ENCODE data around the gene CD164L2. TPM values are rescaled to one million over a fixed set of nuclear protein-coding genes. Genes with fewer than 3 reads are reported as not detected.

Gene CD164L2
- total RNA-seq (2022; extraction: Qiagen RNA extraction; ENCODE audit: low read depth): not detected in 5 replicates

DNA sequence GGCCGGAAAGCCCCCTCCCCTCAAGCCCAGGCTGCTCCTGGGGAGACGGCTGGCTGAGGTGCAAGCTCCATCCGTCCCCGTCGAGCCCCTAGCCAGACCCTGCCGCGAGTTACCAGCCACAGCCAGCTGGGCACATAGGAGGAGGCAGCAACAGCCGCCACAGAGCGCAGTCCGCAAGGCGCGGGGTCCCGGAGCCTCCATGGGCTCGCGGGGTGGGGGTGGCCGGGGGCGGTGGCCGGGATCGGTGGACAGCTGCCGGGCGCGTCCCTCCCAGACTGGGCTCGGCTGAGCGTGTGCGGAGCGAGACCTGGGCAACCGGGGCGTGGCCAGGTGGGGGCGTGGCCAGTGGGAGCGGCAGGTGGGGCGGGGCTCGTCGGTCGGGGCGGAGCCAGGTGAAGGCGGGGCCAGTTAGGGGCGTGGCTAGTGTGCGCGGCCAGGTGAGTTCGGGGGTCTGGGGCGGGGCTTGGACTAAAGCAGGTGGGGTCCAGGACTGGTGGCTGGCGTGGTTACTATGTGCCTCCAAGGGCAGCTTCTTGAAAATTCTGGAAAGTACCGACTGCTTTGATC lies at the start of gene CD164L2:
Gene CD164L2 (minus strand): TSS at position 295 of the 567 bp plus-strand sequence. CDS start 94 bp downstream, at position 201.

GRCh38 chr1:27392096-27392777 lies 9.1 kb upstream of the CD164L2 start, which contains the start of gene GPR3:
Gene GPR3, plus strand, starts transcription at chr1:27392622. Its CDS starts 1,177 bp downstream, at chr1:27393799.

GRCh38 chr1:27374362-27375086 lies 8.6 kb downstream of the CD164L2 start, which contains the start of gene FCN3:
Gene FCN3, minus strand, starts transcription at chr1:27374824. Its CDS starts 6 bp downstream, at chr1:27374818.

DNA sequence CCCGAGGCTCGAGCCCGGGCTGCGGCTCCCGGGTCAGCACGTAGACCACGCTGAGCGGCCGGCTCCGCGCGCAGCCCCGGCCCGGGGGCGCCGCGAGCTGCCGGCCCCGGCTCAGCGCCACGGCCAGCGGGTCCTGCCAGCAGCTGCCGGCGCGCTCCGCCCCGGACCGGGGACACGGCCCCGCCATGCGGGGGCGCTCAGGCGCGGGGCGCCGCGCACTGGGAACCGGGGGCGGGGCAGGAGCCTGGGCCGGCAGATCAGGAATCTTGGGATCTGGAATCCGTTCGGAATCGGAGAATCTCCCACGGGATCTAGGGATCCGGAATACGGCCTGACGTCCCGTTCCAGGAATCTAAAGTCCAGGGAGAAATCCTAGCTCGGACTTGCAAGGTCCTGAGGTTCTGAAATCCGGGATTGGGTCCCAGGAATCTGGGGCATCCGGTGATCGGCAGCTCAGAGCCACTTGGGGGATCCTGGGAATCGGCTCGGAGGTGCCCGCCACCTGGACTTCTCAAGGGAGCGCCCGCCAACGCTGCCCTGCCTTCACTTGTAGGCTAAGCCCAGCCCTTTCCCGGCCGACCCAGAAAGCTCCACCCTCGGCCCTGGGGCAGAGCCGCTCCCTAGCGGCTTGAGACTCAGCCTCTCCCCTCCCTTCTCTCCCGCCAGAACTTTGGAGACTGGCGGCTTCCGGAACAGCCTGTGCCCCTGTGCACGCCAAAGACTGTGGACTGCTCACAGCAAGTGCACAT lies 16.5 kb downstream of the CD164L2 start, which contains the start of gene MAP3K6:
Gene MAP3K6 (minus strand): TSS at position 551 of the 749 bp plus-strand sequence. CDS start 364 bp downstream, at position 187.

GRCh38 chr1:27341525-27342252 lies 41.4 kb downstream of the CD164L2 start, which contains the start of gene SYTL1:
Gene SYTL1, plus strand, starts transcription at chr1:27342022. Its CDS starts 3,313 bp downstream, at chr1:27345335.

Other genes with a start within 250 kb of the CD164L2 start
- 13.8 to 15.5 TPM (median 14.8 TPM) in 5 replicates for gene SLC9A1, start 228.2 kb downstream of the CD164L2 start, total RNA-seq (2022; extraction: Qiagen RNA extraction; ENCODE audit: low read depth)
- gene WDTC1, start 148.7 kb downstream of the CD164L2 start, total RNA-seq (2022; extraction: Qiagen RNA extraction; ENCODE audit: low read depth): 5.0 to 8.4 TPM (median 7.0 TPM) in 5 replicates
- 35.4 to 50.0 TPM (median 46.7 TPM) in 5 replicates for gene TMEM222, start 61.2 kb downstream of the CD164L2 start, total RNA-seq (2022; extraction: Qiagen RNA extraction; ENCODE audit: low read depth)
- gene SYTL1, start 41.3 kb downstream of the CD164L2 start, total RNA-seq (2022; extraction: Qiagen RNA extraction; ENCODE audit: low read depth): 0.33 to 1.2 TPM (median 0.51 TPM) in 5 replicates
- gene MAP3K6, start 16.4 kb downstream of the CD164L2 start, total RNA-seq (2022; extraction: Qiagen RNA extraction; ENCODE audit: low read depth): 10.5 to 15.7 TPM (median 13.7 TPM) in 5 replicates
- not detected in 5 replicates for gene FCN3, start 8.5 kb downstream of the CD164L2 start, total RNA-seq (2022; extraction: Qiagen RNA extraction; ENCODE audit: low read depth)
- 1.2 to 2.2 TPM (median 1.7 TPM) in 5 replicates for gene GPR3, start 9.3 kb upstream of the CD164L2 start, total RNA-seq (2022; extraction: Qiagen RNA extraction; ENCODE audit: low read depth)
- 42.5 to 64.6 TPM (median 54.2 TPM) in 5 replicates for gene WASF2, start 106.8 kb upstream of the CD164L2 start, total RNA-seq (2022; extraction: Qiagen RNA extraction; ENCODE audit: low read depth)
- 11.0 to 25.5 TPM (median 20.2 TPM) in 5 replicates for gene AHDC1, start 220.8 kb upstream of the CD164L2 start, total RNA-seq (2022; extraction: Qiagen RNA extraction; ENCODE audit: low read depth)

All from A549 treated with ZK216348 at 1 μM for 4 hours (cell line).